HCT116 (cell line): ENCODE measurements around the gene GATB.

ENCODE experiments used
- CEBPB ChIP-seq: IDR thresholded peaks from 2 replicates; pipeline ENCODE4 v1.6.1; 2012; ENCODE audit warnings: low read depth
- EZH2 ChIP-seq: fragments of 200-600 bp; sonication (generic); IDR thresholded peaks from 2 replicates; pipeline ENCODE4 v1.6.1; 2017; ENCODE audit warnings: antibody characterized with exemption, mixed run types
- EZH2phosphoT487 ChIP-seq: fragments of 200-600 bp; IDR thresholded peaks from 2 replicates; pipeline ENCODE4 v1.6.1; 2018; ENCODE audit warnings: antibody characterized with exemption, borderline replicate concordance
- POLR2A ChIP-seq: IDR thresholded peaks from 2 replicates; pipeline ENCODE4 v1.7.0; 2011; ENCODE audit warnings: borderline replicate concordance; ENCODE audit not compliant: insufficient read depth, insufficient read length; ENCODE audit errors: extremely low read depth
- POLR2AphosphoS5 ChIP-seq: IDR thresholded peaks from 2 replicates; pipeline ENCODE4 v1.6.1; 2011; ENCODE audit warnings: mild to moderate bottlenecking, low read depth, low read length, moderate library complexity
- RAD21 ChIP-seq: IDR thresholded peaks from 2 replicates; pipeline ENCODE4 v1.6.1; 2012; ENCODE audit warnings: low read depth, mild to moderate bottlenecking
- SP1 ChIP-seq: IDR thresholded peaks from 2 replicates; pipeline ENCODE4 v1.6.1; 2012; ENCODE audit warnings: low read depth
- TCF7L2 ChIP-seq: IDR thresholded peaks from 2 replicates; pipeline ENCODE4 v1.7.0; 2011; ENCODE audit warnings: borderline replicate concordance, inconsistent platforms; ENCODE audit not compliant: insufficient read depth, insufficient read length; ENCODE audit errors: extremely low read depth
- ZFX ChIP-seq: fragments of 450-650 bp; IDR thresholded peaks from 2 replicates; pipeline ENCODE4 v1.6.1; 2017
- TF ChIP-seq, protein P1 (sequence below), 3 experiments: fragments of 200-600 bp in 1 of 3; sonication (generic) in 1 of 3; IDR thresholded peaks in 2 of 3; conservative IDR thresholded peaks in 1 of 3; 2 replicates each; pipeline ENCODE4 v1.5.1; 2012 to 2017; ENCODE audit warnings: low read depth in 2 of 3, low read length in 2 of 3, antibody characterized with exemption in 1 of 3, borderline replicate concordance in 1 of 3, control low read depth in 1 of 3, mild to moderate bottlenecking in 1 of 3, mixed read lengths in 1 of 3, mixed run types in 1 of 3, moderate library complexity in 1 of 3; ENCODE audit not compliant: insufficient read depth in 1 of 3

- TF ChIP-seq TCF7L2 (no peak), ZFX (no peak), EZH2phosphoT487 (no peak), POLR2A (no peak), EZH2 (no peak), POLR2AphosphoS5 (no peak), CEBPB (no peak), RAD21 (no peak), SP1 (peak; percentile 3; the same call in 1 of the 2 replicates)
- TF ChIP-seq, protein P1, sequence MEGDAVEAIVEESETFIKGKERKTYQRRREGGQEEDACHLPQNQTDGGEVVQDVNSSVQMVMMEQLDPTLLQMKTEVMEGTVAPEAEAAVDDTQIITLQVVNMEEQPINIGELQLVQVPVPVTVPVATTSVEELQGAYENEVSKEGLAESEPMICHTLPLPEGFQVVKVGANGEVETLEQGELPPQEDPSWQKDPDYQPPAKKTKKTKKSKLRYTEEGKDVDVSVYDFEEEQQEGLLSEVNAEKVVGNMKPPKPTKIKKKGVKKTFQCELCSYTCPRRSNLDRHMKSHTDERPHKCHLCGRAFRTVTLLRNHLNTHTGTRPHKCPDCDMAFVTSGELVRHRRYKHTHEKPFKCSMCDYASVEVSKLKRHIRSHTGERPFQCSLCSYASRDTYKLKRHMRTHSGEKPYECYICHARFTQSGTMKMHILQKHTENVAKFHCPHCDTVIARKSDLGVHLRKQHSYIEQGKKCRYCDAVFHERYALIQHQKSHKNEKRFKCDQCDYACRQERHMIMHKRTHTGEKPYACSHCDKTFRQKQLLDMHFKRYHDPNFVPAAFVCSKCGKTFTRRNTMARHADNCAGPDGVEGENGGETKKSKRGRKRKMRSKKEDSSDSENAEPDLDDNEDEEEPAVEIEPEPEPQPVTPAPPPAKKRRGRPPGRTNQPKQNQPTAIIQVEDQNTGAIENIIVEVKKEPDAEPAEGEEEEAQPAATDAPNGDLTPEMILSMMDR (IDR thresholded peaks at IDR 0.05 in 2 of 3, conservative IDR thresholded peaks at IDR 0.05 in 1 of 3; ENCODE audit: borderline replicate concordance in 1 of 3, insufficient read depth in 1 of 3, low read depth in 2 of 3, low read length in 2 of 3): no peak
Measured at GRCh38 chr4:151808542-151808941, 47.7 kb upstream of the GATB start.
